Effector memory CD4-positive, alpha-beta T cell (primary cell): ENCODE measurements around the gene DCAF8.

Experiments
- DNase-seq, 3 donors: peaks; one replicate each; pipeline ENCODE4 v3.0.0-alpha.2; 2020
- H3K27ac ChIP-seq: 2 replicates; pipeline ENCODE4 v1.7.0; 2013; ENCODE audit warnings: mild to moderate bottlenecking, low read length, moderate library complexity; ENCODE audit not compliant: insufficient read depth, poor library complexity, severe bottlenecking
- H3K27me3 ChIP-seq: replicated peaks from 2 replicates; pipeline ENCODE4 v1.7.0; 2013; ENCODE audit warnings: mild to moderate bottlenecking, low read length; ENCODE audit not compliant: insufficient read depth, control insufficient read depth, poor library complexity, severe bottlenecking
- H3K36me3 ChIP-seq: 2 replicates; pipeline ENCODE4 v1.7.0; 2013; ENCODE audit warnings: mild to moderate bottlenecking, low read length, moderate library complexity; ENCODE audit not compliant: control insufficient read depth, insufficient read depth
- H3K4me1 ChIP-seq: 2 replicates; pipeline ENCODE4 v1.7.0; 2013; ENCODE audit warnings: low read length, mild to moderate bottlenecking; ENCODE audit not compliant: control insufficient read depth, insufficient read depth, poor library complexity, severe bottlenecking
- H3K4me3 ChIP-seq: 2 replicates; pipeline ENCODE4 v1.7.0; 2013; ENCODE audit warnings: low read length, low read depth, mild to moderate bottlenecking; ENCODE audit not compliant: insufficient read depth, poor library complexity, severe bottlenecking
- H3K9me3 ChIP-seq: 2 replicates; pipeline ENCODE4 v1.7.0; 2013; ENCODE audit warnings: mild to moderate bottlenecking, low read length, moderate library complexity; ENCODE audit not compliant: control insufficient read depth

Gene DCAF8

DNA sequence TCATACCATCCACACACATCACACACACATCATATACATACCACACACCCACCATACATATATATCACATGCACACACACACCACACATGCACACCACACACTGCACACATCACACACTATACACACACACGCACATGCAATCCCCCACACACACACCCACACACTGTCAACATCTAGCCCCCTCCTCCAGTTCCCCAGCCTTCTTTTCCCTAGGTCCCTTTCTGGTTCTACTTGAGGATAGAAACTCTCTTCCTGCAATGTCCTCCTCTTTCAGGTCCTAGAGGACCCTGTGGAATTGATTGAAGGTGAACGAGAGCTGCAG is 67.7 kb downstream of the DCAF8 start:
- H3K9me3 ChIP-seq = no peaks in the 10 kb centered on the region
- H3K36me3 ChIP-seq = no peaks in the 10 kb centered on the region
- H3K4me1 ChIP-seq = no peaks in the 10 kb centered on the region
- H3K4me3 ChIP-seq = no peak overlapping the region
- no peak overlapping the region for H3K27ac ChIP-seq
- DNase-seq = no peak
- peaks cover 2% of the 10 kb centered on the region for H3K27me3 ChIP-seq

- H3K4me1 ChIP-seq = no peaks in the 10 kb centered on the region
These were observed 68.3 kb downstream of the DCAF8 start for GRCh38 chr1:160193832-160194736.

DNA sequence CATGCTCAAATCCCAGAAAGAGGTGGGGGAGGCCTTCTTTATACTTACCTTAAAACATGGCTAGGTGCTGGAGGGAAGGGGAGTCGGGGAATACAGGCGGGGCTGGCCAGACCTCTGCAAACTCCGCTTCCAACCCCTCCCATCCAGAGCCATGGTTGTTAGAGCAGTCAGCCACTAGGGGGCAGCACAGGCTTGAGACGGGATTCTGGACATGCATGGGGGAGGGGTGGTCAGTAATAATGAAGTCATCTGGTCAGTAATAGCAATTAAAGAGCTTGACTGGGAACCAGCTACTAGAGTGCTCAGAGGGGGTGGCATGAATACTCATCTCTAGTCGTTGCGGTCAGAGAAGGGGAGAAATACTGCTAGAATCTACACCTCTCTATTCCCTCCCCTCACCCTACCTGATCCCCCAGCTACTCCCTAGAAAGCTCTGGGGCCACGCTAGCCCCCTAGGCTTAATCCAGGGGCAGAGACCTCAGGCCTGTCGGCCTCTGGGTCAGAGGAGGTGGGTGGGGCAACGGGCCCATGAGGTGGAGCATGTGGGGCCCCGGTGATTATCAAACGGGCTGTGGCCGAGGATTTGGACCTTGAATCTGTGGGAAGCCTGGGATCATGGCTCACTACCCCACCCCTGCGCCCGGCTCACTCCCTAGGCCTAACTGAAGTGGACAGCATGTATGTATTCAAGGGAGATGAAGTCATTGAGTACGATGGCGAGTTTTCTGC is 69.1 kb downstream of the DCAF8 start:
- H3K27ac ChIP-seq = no peak overlapping the region

More at GRCh38 chr1:160193832-160194736, 68.3 kb downstream of the DCAF8 start:
- DNase-seq = no peak
- Histone ChIP-seq H3K27me3 (peaks cover 2% of the 10 kb centered on the region), H3K9me3 (no peaks in the 10 kb centered on the region), H3K4me3 (no peak overlapping the region), H3K36me3 (no peaks in the 10 kb centered on the region), H3K27ac (no peak overlapping the region)

GRCh38 chr1:160192234-160192633 is 70.1 kb downstream of the DCAF8 start:
- DNase-seq = no peak
- Histone ChIP-seq H3K27me3 (peaks cover 2% of the 10 kb centered on the region), H3K9me3 (no peaks in the 10 kb centered on the region), H3K36me3 (no peaks in the 10 kb centered on the region), H3K27ac (no peak overlapping the region), H3K4me1 (no peaks in the 10 kb centered on the region), H3K4me3 (no peak overlapping the region)

More for the DNA sequence above, 69.1 kb downstream of the DCAF8 start:
- Histone ChIP-seq H3K27me3 (peaks cover 2% of the 10 kb centered on the region), H3K4me3 (no peak overlapping the region), H3K9me3 (no peaks in the 10 kb centered on the region), H3K36me3 (no peaks in the 10 kb centered on the region), H3K4me1 (no peaks in the 10 kb centered on the region)
- peak; percentile 51 to 75 (median 68) for DNase-seq

- no peaks in the 10 kb centered on the region for H3K4me1 ChIP-seq
- H3K4me3 ChIP-seq = no peak overlapping the region
- H3K36me3 ChIP-seq = no peaks in the 10 kb centered on the region
- peaks cover 2% of the 10 kb centered on the region for H3K27me3 ChIP-seq
- H3K9me3 ChIP-seq = no peaks in the 10 kb centered on the region
- H3K27ac ChIP-seq = no peak overlapping the region
- no peak for DNase-seq
These were observed 70.6 kb downstream of the DCAF8 start for GRCh38 chr1:160191756-160192155.

DNA sequence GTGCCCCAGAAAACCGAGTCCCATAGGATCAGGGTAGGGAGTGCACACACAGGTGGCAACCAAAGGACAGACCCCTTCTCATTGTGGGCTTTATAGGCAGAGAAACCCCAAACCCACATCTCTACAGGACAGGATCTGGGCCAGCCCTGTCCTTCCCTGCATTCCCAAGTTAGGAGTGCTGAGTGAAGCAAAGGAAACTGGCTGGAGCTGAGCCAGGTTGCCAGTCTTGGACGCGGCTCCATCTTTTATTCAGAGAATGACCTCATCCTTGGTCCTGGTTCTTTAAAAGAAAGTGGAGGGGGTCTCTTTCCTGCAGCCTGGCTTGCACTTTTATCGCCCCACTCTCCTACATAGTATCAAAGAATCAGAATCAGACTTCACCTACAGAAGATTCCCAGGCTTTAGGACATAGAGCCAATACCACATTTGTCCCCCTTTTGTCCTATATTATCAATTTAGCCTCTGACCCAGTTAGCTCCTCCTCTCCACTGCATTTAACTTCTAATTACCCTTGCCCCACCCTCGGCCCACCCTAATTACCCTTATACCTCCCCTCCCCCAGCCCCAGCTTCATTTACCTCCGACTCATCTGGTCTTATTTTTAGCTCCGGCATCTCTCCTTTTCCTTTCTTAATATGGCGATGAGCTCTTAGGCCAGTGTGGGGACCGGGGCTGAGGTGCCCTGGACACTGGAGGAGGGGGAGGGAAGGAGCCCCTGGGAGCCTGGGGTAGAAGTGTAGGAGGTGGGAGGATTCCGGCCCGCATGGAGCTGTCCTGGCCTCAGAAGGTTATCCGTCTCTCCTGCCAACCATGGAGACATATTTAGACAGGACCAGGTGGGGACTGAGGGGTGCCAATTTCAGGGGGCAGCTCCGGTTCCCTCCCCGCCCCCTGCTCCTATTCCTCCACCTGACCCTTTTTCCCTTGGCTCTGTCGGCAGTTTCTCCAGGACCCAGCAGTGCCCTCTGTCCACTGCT is 72.4 kb downstream of the DCAF8 start, which contains the start of gene CASQ1:
Gene CASQ1 (plus strand): TSS at position 927 of the 977 bp plus-strand sequence. CDS start 177 bp downstream, outside the sequence.
- no peak for DNase-seq
- H3K27ac ChIP-seq = no peak within 1 kb of the TSS
- H3K9me3 ChIP-seq = no peaks in the 10 kb centered on the region
- H3K36me3 ChIP-seq = no peaks in the 10 kb centered on the region
- H3K27me3 ChIP-seq = peaks cover 2% of the 10 kb centered on the region
- no peak within 1 kb of the TSS for H3K4me3 ChIP-seq
- H3K4me1 ChIP-seq = no peaks in the 10 kb centered on the region

GRCh38 chr1:160188341-160188740 is 74.0 kb downstream of the DCAF8 start:
- no peaks in the 10 kb centered on the region for H3K9me3 ChIP-seq
- no peak overlapping the region for H3K27ac ChIP-seq
- H3K4me3 ChIP-seq = no peak overlapping the region
- H3K27me3 ChIP-seq = peaks cover 2% of the 10 kb centered on the region
- no peaks in the 10 kb centered on the region for H3K4me1 ChIP-seq
- no peak for DNase-seq
- no peaks in the 10 kb centered on the region for H3K36me3 ChIP-seq

- Histone ChIP-seq H3K4me1 (no peaks in the 10 kb centered on the region), H3K27me3 (peaks cover 2% of the 10 kb centered on the region), H3K36me3 (no peaks in the 10 kb centered on the region), H3K4me3 (no peak overlapping the region), H3K9me3 (no peaks in the 10 kb centered on the region), H3K27ac (no peak overlapping the region)
- DNase-seq = no peak
These were observed 74.9 kb downstream of the DCAF8 start for GRCh38 chr1:160187407-160187806.

- Histone ChIP-seq H3K4me3 (no peak overlapping the region), H3K4me1 (no peaks in the 10 kb centered on the region), H3K27ac (no peak overlapping the region), H3K27me3 (peaks cover 2% of the 10 kb centered on the region), H3K36me3 (no peaks in the 10 kb centered on the region), H3K9me3 (no peaks in the 10 kb centered on the region)
- DNase-seq = no peak
These were observed 75.6 kb downstream of the DCAF8 start for GRCh38 chr1:160186729-160187128.
